Measurements from ENCODE around the gene ZNF280B. TPM values are rescaled to one million over a fixed set of nuclear protein-coding genes. Genes with fewer than 3 reads are reported as not detected.

Gene ZNF280B
- total and polyA plus RNA-seq, 9 of the 15 experiments (the other 6 are each of a cell fraction or from before 2014, with no cell fraction given): 7.7 to 29.9 (median 20.0) TPM

GRCh38 chr22:22547226-22547625 lies 38.7 kb upstream of the ZNF280B start (continued):
- TF ChIP-seq ETV1 (tag; conservative IDR thresholded peaks at IDR 0.05; ENCODE audit: low read depth) (no peak), ZNF174 (CRISPR knock-in tag; IDR thresholded peaks at IDR 0.05) (no peak), ELK3 (CRISPR knock-in tag; IDR thresholded peaks at IDR 0.05) (no peak), PRPF4 (IDR thresholded peaks at IDR 0.05; ENCODE audit: insufficient read depth, low read depth, low read length, poor library complexity, severe bottlenecking) (no peak), CBFA2T3 (IDR thresholded peaks at IDR 0.05) (no peak)

GRCh38 chr22:22546490-22546889 lies 37.9 kb upstream of the ZNF280B start:
- TF ChIP-seq, protein P1, sequence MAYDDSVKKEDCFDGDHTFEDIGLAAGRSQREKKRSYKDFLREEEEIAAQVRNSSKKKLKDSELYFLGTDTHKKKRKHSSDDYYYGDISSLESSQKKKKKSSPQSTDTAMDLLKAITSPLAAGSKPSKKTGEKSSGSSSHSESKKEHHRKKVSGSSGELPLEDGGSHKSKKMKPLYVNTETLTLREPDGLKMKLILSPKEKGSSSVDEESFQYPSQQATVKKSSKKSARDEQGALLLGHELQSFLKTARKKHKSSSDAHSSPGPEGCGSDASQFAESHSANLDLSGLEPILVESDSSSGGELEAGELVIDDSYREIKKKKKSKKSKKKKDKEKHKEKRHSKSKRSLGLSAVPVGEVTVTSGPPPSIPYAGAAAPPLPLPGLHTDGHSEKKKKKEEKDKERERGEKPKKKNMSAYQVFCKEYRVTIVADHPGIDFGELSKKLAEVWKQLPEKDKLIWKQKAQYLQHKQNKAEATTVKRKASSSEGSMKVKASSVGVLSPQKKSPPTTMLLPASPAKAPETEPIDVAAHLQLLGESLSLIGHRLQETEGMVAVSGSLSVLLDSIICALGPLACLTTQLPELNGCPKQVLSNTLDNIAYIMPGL (CRISPR knock-in tag; IDR thresholded peaks at IDR 0.05): peak; percentile 92; the same call in 1 of the 2 replicates
- TF ChIP-seq, protein P2, sequence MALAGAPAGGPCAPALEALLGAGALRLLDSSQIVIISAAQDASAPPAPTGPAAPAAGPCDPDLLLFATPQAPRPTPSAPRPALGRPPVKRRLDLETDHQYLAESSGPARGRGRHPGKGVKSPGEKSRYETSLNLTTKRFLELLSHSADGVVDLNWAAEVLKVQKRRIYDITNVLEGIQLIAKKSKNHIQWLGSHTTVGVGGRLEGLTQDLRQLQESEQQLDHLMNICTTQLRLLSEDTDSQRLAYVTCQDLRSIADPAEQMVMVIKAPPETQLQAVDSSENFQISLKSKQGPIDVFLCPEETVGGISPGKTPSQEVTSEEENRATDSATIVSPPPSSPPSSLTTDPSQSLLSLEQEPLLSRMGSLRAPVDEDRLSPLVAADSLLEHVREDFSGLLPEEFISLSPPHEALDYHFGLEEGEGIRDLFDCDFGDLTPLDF (CRISPR knock-in tag; IDR thresholded peaks at IDR 0.05): peak; percentile 66; the same call in 1 of the 2 replicates
- TF ChIP-seq, protein P3, sequence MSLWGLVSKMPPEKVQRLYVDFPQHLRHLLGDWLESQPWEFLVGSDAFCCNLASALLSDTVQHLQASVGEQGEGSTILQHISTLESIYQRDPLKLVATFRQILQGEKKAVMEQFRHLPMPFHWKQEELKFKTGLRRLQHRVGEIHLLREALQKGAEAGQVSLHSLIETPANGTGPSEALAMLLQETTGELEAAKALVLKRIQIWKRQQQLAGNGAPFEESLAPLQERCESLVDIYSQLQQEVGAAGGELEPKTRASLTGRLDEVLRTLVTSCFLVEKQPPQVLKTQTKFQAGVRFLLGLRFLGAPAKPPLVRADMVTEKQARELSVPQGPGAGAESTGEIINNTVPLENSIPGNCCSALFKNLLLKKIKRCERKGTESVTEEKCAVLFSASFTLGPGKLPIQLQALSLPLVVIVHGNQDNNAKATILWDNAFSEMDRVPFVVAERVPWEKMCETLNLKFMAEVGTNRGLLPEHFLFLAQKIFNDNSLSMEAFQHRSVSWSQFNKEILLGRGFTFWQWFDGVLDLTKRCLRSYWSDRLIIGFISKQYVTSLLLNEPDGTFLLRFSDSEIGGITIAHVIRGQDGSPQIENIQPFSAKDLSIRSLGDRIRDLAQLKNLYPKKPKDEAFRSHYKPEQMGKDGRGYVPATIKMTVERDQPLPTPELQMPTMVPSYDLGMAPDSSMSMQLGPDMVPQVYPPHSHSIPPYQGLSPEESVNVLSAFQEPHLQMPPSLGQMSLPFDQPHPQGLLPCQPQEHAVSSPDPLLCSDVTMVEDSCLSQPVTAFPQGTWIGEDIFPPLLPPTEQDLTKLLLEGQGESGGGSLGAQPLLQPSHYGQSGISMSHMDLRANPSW (CRISPR knock-in tag; IDR thresholded peaks at IDR 0.05): peak; percentile 62
- no peak for TF ChIP-seq FOXJ2 (tag; IDR thresholded peaks at IDR 0.05)
- ChIA-PET CTCF (ENCODE audit: low intra/inter-chr PET ratio) (interaction anchor here (1.7 kb wide), 1 partner anchor 13 kb away, joined by 4 read pairs; the partner anchor contains the start of gene PRAME), POLR2A (interaction anchor here (0.7 to 19.7 kb wide), 21 partner anchors 4 to 839 kb away, joined by 3 to 708 read pairs (median 5); partner anchors contain the start of genes PRAME, ZNF280A and ZNF280B)
- 77% methylated on average over 5 of the region's 5 CpGs for WGBS (ENCODE audit: insufficient coverage, low coverage, missing lambda C conversion rate)
- Histone ChIP-seq H3K27me3 (ENCODE audit: control insufficient read depth in 2 of 2, insufficient read depth in 2 of 2, low read length in 2 of 2) (no peaks in the 10 kb centered on the region), H3K9ac (ENCODE audit: insufficient read depth in 1 of 2, low read depth in 2 of 2, low read length in 2 of 2) (peak overlapping the region in 1 of 2 experiments; percentile 54; a peak in 2 of 4 replicates), H3K36me3 (ENCODE audit: control insufficient read depth, insufficient read depth, low read length) (peaks cover 52% of the 10 kb centered on the region), H3K27ac (ENCODE audit: extremely low read depth, low read depth, low read length) (no peak overlapping the region; the same call in 2 of the 3 replicates), H2AFZ (ENCODE audit: low read depth, low read length) (no peak overlapping the region), H3K9me3 (replicated peaks; ENCODE audit: control insufficient read depth, insufficient read depth, low read depth, low read length) (no peaks in the 10 kb centered on the region), H4K20me1 (replicated peaks; ENCODE audit: control insufficient read depth, insufficient read depth, low read length) (peaks cover 51% of the 10 kb centered on the region), H3K4me1 (replicated peaks in 1 of 2; ENCODE audit: control insufficient read depth in 2 of 2, insufficient read depth in 2 of 2, low read length in 2 of 2) (peaks cover 13 to 20% of the 10 kb centered on the region in 2 experiments), H3K9me1 (ENCODE audit: control insufficient read depth, insufficient read depth, low read length) (peaks cover 43% of the 10 kb centered on the region), H3K4me2 (ENCODE audit: insufficient read depth, low read length) (no peak overlapping the region), H3K4me3 (no peak overlapping the region), H3K79me2 (ENCODE audit: control insufficient read depth, insufficient read depth, low read length) (peaks cover 27% of the 10 kb centered on the region)
- BruUV-seq (replicated peaks): no TSS peak
- ATAC-seq: peak; percentile 44
- DNase-seq (ENCODE audit: extremely low read depth in 1 of 4, low spot score in 3 of 4): peak; percentile 56 to 72 (median 68)
- intact Hi-C loops (cut with micrococcal nuclease) (loop anchor here (2.0 to 10.0 kb wide), 2 partner anchors 38 to 58 kb away; partner anchors contain the start of gene ZNF280B), in situ Hi-C loops (cut with MboI) (loop anchor here (25.0 kb wide), 1 partner anchor 1134 kb away; the partner anchor contains the start of gene HIC2)
- no peak for FAIRE-seq

Measured in K562 (cell line).